Activated T-helper 1 cell treated with anti-CD3 and anti-CD28 coated beads, Interleukin-12 subunit alpha, Interleukin-12 subunit beta, Interleukin-2, Interleukin-4 antibody, amounts not matched to agents 30 ng/mL and 10 ng/mL and 1 ng/mL, durations not matched to agents 14 hours and 24 hours and 36 hours (primary cell): ENCODE results near the gene ZC3H12C. TPM values are rescaled to one million over a fixed set of nuclear protein-coding genes. Genes with fewer than 3 reads are reported as not detected.
"Not testable (repeated sequence)": the region's sequence is repeated elsewhere in the genome, so short reads cannot be mapped to it uniquely, and the experiment has no call there.

Experiments used
- DNase-seq: peaks from one replicate; pipeline ENCODE4 v3.0.0; 2021; ENCODE audit warnings: low spot score
- H3K27ac Mint-ChIP-seq: one replicate; pipeline ENCODE4 v1.8.0; 2021; ENCODE audit warnings: mild to moderate bottlenecking, mixed read lengths
- H3K27me3 Mint-ChIP-seq: one replicate; pipeline ENCODE4 v1.8.0; 2022; ENCODE audit warnings: mild to moderate bottlenecking, moderate library complexity, mixed read lengths; ENCODE audit not compliant: insufficient read depth
- H3K36me3 Mint-ChIP-seq: one replicate; pipeline ENCODE4 v1.8.0; 2021; ENCODE audit warnings: low read depth, mixed read lengths
- H3K4me1 Mint-ChIP-seq: one replicate; pipeline ENCODE4 v1.8.0; 2021; ENCODE audit warnings: low read depth, mixed read lengths
- H3K4me3 Mint-ChIP-seq: one replicate; pipeline ENCODE4 v1.8.0; 2021; ENCODE audit warnings: mild to moderate bottlenecking, moderate library complexity, mixed read lengths
- H3K9me3 Mint-ChIP-seq: one replicate; pipeline ENCODE4 v1.8.0; 2021; ENCODE audit warnings: mixed read lengths
- intact Hi-C: fragments of 100-400 bp; cut with micrococcal nuclease; formaldehyde crosslinking; loops from one replicate; pipeline ENCODE4 v1.15.1; 2024
- total RNA-seq: library from RNA; stranded (reverse); gene quantifications from 2 replicates; pipeline ENCODE4 v1.2.3, GENCODE V29; 2022

Gene ZC3H12C
- total RNA-seq, 1 donor from 2014 or later, result 5.7 TPM

DNA sequence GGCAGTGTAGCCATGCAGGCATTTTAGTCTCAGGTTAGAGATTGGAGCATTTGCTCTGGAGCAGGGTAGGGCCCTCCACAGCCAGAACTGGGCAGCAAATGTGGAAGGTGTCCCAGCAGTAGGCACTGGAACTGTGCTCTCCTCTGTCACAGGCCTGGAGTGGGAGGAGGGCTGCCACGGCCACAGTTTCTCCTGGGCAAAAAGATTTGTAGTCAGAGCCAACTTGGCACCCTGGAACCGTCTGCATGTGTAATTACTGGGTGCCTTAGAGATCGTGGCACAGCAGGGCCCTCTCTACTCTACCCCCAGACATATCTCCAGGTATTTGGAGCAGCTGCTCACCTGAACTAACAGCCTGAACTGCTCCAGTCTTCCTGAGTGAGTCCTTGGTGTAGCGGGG, 93.7 kb downstream of the ZC3H12C start:
- Mint-ChIP-seq H3K36me3 (no peaks in the 10 kb centered on the region), H3K4me3 (no peak overlapping the region), H3K4me1 (peaks cover 12% of the 10 kb centered on the region), H3K27ac (no peak overlapping the region), H3K27me3 (peaks cover 9% of the 10 kb centered on the region), H3K9me3 (no peaks in the 10 kb centered on the region)
- intact Hi-C loops, result no loop called here
- no peak for DNase-seq

DNA sequence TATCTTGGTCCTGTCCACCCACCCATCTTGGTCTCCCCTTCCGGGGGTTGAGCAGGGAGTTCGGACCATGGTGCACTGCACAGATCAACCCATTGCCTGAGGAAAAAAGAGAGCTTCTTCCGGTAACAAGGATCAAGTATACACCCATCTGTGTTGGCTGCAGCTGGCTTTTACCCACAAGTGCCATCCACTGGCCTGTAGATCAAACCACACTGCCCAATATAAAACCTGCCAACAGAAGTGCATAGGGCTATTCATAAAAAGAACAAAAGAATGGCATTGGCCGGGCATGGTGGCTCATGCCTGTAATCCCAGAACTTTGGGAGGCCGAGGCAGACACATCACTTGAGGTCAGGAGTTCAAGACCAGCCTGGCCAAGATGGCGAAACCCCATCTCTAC, 94.5 kb downstream of the ZC3H12C start:
- Mint-ChIP-seq H3K4me1 (peaks cover 18% of the 10 kb centered on the region), H3K27ac (no peak overlapping the region), H3K27me3 (peaks cover 15% of the 10 kb centered on the region), H3K36me3 (no peaks in the 10 kb centered on the region), H3K9me3 (peaks cover under 1% of the 10 kb centered on the region), H3K4me3 (no peak overlapping the region)
- intact Hi-C loops, result no loop called here
- DNase-seq, result no peak

DNA sequence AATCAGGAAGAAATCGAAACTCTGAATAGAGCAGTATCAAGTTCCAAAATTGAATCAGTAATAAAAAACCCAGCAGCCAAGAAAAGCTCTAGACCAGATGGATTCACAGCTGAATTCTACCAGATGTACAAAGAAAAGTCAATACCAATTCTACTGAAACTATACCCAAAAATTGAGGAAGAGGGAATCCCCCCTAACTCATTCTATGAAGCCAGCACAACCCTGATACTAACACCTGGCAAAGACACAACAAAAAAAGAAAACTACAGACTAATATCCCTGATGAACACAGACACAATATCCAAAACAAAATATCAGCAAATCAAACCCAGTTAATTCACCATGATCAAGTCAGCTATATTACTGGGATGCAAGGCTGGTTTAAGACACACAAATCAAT, 97.7 kb downstream of the ZC3H12C start:
- no peak overlapping the region for H3K27ac Mint-ChIP-seq
- peaks cover 38% of the 10 kb centered on the region for H3K27me3 Mint-ChIP-seq
- peaks cover 15% of the 10 kb centered on the region for H3K4me1 Mint-ChIP-seq
- H3K9me3 Mint-ChIP-seq, result peaks cover 6% of the 10 kb centered on the region
- H3K36me3 Mint-ChIP-seq, result no peaks in the 10 kb centered on the region
- no peak for DNase-seq
- no peak overlapping the region for H3K4me3 Mint-ChIP-seq
- intact Hi-C loops, result loop anchor here (5.0 kb wide), 2 partner anchors 99 to 114 kb away; partner anchors contain the start of gene ZC3H12C

DNA sequence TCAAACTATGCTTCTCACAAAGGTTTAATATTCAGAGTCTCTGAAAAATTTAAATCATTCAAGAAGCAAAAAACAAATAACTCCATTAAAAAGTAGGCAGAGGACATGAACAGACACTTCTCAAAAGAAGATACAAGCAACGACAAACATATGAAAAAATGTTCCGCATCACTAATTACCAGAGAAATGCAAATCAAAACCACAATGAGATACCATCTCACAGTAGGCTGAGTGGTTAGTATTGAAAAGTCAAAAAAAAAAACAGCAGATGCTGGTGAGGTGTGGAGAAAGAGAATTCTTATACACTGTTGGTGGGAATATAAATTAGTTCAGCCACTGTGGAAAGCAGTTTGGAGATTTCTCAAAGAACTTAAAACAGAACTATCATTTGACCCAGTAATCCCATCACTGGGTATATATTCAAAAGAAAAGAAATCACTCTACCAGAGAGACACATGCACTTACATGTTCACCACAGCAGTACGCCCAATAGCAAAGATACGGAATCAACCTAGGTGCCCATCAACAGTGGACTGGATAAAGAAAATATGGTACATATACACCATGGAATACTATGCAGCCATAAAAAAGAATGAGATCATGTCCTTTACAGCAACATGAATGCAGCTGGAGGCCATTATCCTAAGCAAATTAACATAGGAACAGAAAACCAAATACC, 99.6 kb downstream of the ZC3H12C start:
- peak overlapping the region; percentile 23 for H3K4me3 Mint-ChIP-seq
- not testable (repeated sequence) for H3K36me3 Mint-ChIP-seq, H3K9me3 Mint-ChIP-seq, H3K27ac Mint-ChIP-seq, DNase-seq
- H3K4me1 Mint-ChIP-seq, result peaks cover 15% of the 10 kb centered on the region
- intact Hi-C loops, result loop anchor here (2.0 to 5.0 kb wide), 5 partner anchors 18 to 246 kb away; partner anchors contain the start of gene ZC3H12C
- peaks cover 38% of the 10 kb centered on the region for H3K27me3 Mint-ChIP-seq

DNA sequence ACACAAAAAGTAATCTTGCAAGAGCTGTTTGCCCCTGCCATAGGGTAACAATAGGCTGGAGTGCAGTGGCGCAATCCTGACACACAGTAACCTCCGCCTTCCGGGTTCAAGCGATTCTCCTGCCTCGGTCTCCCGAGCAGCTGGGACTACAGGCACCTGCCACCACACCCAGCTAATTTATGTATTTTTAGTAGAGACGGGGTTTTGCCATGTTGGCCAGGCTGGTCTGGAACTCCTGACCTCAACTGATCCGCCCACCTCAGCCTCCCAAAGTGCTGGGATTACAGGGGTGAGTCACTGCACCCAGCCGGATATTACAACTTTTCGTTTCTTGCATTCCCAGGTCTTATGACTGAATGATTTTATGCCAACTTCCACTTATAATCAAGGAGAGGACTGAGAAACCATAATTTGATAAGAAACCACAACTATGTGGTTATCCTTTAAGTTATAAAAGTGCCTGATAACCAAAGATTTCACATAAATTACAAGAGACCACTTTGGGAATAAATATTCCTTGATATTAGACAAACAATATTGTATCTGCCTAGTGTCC, 101.1 kb downstream of the ZC3H12C start:
- H3K27ac Mint-ChIP-seq, H3K9me3 Mint-ChIP-seq, DNase-seq, H3K36me3 Mint-ChIP-seq, H3K4me3 Mint-ChIP-seq: not testable (repeated sequence)
- peaks cover 15% of the 10 kb centered on the region for H3K4me1 Mint-ChIP-seq
- H3K27me3 Mint-ChIP-seq, result peaks cover 36% of the 10 kb centered on the region
- intact Hi-C loops, result loop anchor here (5.0 kb wide), 2 partner anchors 102 to 117 kb away; partner anchors contain the start of gene ZC3H12C

DNA sequence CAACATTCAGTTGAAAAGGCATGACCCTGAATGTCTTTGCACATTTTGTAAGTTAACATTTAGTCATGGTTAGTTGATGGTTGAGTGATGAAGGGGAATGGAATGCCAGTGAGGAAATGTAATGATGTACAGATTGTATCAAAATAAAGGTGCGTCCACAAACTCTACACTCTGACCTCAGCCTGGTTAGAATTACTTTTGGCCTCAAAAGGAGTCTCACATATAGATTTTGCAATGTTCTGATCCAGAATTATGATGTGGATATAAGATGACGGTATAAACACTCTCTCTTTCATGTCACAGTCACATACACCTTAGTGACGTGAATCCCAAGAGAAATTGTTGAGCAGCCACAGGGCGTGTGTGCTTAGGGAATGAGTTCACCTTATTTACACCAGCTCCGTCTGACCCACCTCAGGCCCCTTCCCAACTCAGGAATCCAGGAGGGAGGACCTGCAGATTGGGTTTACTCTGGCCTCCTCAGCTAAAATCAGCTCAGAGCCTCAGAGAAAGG, 103.1 kb downstream of the ZC3H12C start:
- Mint-ChIP-seq H3K36me3 (no peaks in the 10 kb centered on the region), H3K4me3 (no peak overlapping the region), H3K27ac (no peak overlapping the region), H3K4me1 (peaks cover 15% of the 10 kb centered on the region), H3K27me3 (peaks cover 34% of the 10 kb centered on the region), H3K9me3 (peaks cover 6% of the 10 kb centered on the region)
- DNase-seq, result no peak
- intact Hi-C loops, result no loop called here

DNA sequence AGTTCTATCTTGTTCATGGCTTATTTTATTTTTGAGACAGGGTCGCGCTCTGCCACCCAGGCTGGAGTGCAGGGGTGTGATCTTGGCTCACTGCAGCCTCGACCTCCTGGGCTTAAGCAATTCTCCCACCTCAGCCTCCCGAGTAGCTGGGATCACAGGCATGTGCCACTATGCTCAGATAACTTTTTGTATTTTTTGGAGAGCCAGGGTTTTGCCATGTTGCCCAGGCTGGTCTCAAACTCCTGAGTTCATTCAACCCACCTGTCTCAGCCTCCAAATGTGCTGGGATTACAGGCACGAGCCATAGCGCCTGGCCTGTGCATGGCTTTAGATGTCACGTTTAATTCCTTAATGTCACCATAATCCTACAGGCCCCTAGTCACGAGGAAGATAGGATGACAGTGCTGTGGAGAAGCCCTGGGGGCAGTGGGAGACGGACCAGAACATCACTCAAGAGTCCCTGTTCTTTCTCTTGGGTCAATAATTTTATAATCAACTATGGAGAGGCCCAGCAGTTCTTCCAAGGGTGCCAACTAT, 103.8 kb downstream of the ZC3H12C start:
- Mint-ChIP-seq H3K4me3 (no peak overlapping the region), H3K9me3 (peaks cover 6% of the 10 kb centered on the region), H3K27me3 (peaks cover 28% of the 10 kb centered on the region), H3K27ac (no peak overlapping the region), H3K4me1 (peaks cover 12% of the 10 kb centered on the region), H3K36me3 (no peaks in the 10 kb centered on the region)
- intact Hi-C loops, result no loop called here
- no peak for DNase-seq

DNA sequence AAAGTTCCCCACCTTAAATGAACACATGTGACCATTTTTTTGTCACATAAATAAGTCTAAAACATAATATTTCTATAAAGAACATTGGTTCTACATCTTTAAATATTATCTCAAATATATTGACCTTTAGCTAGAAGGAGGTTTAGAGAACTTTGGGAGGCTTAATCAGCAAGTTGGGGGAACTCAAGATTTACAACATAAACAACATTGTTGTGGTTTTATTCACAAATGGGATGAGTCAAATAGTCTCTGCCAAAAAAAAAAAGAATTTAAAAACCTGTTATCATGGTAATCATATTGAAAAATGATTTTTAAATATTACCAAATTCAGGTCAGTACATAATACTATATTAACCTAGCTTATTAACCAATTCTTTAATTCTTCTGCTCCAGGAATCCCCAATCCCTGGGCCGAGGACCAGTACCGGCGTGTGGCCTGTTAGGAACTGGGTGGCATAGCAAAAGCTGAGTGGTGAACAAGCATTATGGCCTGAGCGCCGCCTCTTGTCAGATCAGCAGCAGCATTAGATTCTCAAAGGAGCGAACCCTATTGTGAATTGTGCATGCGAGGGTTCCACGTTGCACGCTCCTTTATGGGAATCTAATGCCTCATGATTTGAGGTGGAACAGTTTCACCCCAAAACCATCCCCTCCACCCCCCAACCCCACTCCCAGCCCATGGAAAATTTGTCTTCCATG, 105.0 kb downstream of the ZC3H12C start:
- Mint-ChIP-seq H3K27me3 (peaks cover 22% of the 10 kb centered on the region), H3K36me3 (no peaks in the 10 kb centered on the region), H3K4me3 (no peak overlapping the region), H3K4me1 (peaks cover under 1% of the 10 kb centered on the region), H3K9me3 (peaks cover under 1% of the 10 kb centered on the region), H3K27ac (no peak overlapping the region)
- DNase-seq, result no peak
- intact Hi-C loops, result no loop called here

DNA sequence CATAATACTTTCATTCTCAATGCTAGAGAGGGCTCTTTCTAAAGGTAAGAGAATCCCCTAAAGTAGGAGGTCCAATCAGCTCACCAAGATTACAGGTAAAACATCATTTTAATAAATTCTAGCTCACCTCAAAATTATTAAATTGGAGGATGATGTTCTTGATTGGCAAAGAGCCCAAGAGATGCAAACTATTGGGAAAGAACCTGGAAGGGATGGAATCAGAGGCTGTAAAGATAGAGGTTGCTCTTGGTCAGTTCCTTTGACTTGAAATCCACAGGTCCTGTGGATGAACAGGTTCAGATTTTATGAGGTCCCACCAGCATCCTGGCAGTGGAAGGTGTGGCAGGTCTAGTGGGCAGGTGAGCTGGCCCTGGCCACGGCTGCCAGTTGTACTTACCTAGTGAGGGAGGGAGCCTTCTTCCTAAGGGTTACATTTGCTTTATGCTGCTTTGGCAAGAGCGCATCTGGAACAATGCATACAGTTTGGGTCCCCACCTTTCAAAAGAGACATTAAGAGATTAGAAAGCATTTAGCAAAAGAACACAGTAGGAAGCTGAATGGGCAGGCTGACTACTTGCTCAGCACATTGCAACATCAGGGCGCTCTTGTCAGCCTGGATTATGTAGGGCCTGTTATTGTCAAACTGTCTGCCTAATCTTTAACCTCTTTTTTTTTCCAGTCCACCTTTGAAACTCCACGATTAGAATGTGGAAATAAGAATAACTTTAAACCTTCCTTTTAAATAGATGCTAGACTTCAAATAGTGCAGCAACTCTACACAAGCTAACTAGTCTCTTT, 106.2 kb downstream of the ZC3H12C start:
- Mint-ChIP-seq H3K9me3 (no peaks in the 10 kb centered on the region), H3K4me1 (no peaks in the 10 kb centered on the region), H3K4me3 (no peak overlapping the region), H3K27me3 (peaks cover 11% of the 10 kb centered on the region), H3K27ac (no peak overlapping the region), H3K36me3 (no peaks in the 10 kb centered on the region)
- DNase-seq, result no peak
- intact Hi-C loops, result no loop called here

DNA sequence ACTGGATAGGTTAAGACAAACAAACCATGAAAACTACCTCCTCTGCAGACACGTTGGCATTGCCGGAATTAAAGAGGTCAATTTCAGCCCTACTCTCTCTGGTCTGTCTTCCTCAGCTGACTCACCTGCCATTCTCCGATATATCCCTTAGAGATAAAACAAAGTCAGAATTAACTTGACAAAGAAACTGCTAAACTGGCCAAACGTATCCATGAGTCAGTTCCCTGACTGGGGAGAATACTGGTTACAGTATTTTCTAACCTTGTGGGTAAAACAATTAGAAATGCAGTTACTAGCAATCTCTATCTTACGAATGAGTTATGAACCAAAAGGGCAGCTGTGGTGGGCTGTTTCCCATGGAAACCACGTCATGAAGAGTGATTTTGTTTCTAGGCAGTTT, 107.0 kb downstream of the ZC3H12C start:
- H3K9me3 Mint-ChIP-seq, result no peaks in the 10 kb centered on the region
- H3K4me3 Mint-ChIP-seq, result no peak overlapping the region
- H3K27ac Mint-ChIP-seq, result no peak overlapping the region
- no peaks in the 10 kb centered on the region for H3K36me3 Mint-ChIP-seq
- no peaks in the 10 kb centered on the region for H3K4me1 Mint-ChIP-seq
- intact Hi-C loops, result loop anchor here (2.0 to 5.0 kb wide), 4 partner anchors 52 to 327 kb away; partner anchors contain the start of gene RDX
- no peak for DNase-seq
- peaks cover 5% of the 10 kb centered on the region for H3K27me3 Mint-ChIP-seq

DNA sequence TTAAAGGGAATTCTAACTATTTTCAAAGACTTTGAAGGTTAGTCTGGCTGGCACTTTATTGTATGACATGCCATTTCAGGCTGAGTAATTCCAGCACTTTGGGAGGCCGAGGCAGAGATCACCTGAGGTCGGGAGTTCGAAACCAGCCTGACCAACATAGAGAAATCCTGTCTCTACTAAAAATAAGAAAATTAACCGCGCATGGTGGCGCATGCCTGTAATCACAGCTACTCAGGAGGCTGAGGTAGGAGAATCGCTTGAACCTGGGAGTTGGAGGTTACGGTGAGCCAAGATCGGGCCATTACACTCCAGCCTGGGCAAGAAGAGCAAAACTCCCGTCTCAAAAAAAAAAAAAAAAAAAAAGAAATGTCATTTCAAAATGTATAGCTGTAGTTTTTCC, 107.6 kb downstream of the ZC3H12C start:
- intact Hi-C loops, result loop anchor here (1.0 to 5.0 kb wide), 8 partner anchors 51 to 1029 kb away; partner anchors contain the start of gene RDX
- Mint-ChIP-seq H3K4me3 (no peak overlapping the region), H3K9me3 (no peaks in the 10 kb centered on the region)

DNA sequence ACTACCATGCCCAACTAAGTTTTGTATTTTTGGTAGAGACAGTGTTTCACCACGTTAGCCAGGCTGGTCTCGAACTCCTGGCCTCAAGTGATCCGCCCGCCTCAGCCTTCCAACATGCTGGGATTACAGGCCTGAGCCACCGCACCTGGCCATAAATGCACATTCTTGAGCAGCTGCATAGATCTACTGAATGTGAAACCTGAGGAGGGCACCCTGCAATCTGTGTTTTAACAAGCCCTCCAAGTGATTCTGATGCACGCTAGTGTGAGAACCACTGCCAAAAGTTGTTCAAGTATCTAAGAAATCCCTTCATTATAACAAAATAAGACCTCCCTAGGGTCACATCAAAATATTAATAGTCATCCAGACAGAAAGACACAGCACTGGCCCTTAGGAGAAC, 113.9 kb downstream of the ZC3H12C start:
- H3K4me3 Mint-ChIP-seq, result no peak overlapping the region
- intact Hi-C loops, result no loop called here
- DNase-seq, result no peak
- H3K36me3 Mint-ChIP-seq, result no peaks in the 10 kb centered on the region
- H3K27me3 Mint-ChIP-seq, result peaks cover 4% of the 10 kb centered on the region
- no peak overlapping the region for H3K27ac Mint-ChIP-seq
- H3K9me3 Mint-ChIP-seq, result no peaks in the 10 kb centered on the region
- peaks cover 8% of the 10 kb centered on the region for H3K4me1 Mint-ChIP-seq

More for the DNA sequence above, 107.6 kb downstream of the ZC3H12C start:
- Mint-ChIP-seq H3K27me3 (peaks cover 4% of the 10 kb centered on the region), H3K4me1 (no peaks in the 10 kb centered on the region), H3K27ac (no peak overlapping the region), H3K36me3 (no peaks in the 10 kb centered on the region)
- no peak for DNase-seq
